ENCODE results near the gene RNF114.
"Not testable (repeated sequence)": the region's sequence is repeated elsewhere in the genome, so short reads cannot be mapped to it uniquely, and the experiment has no call there.

RNF114 gene

GRCh38 chr20:49945306-49945700 is 9.1 kb downstream of the RNF114 start:
- DNase-seq (ENCODE audit: low read depth), result no peak
- no peak overlapping the region for H3K4me3 ChIP-seq (ENCODE audit: low read depth, low read length)
- TF ChIP-seq CTCF (IDR thresholded peaks at IDR 0.05; ENCODE audit: control insufficient read depth, extremely low read depth, insufficient read depth), result no peak

- H3K4me3 ChIP-seq (ENCODE audit: low read depth, low read length), result no peak overlapping the region
- no peak for TF ChIP-seq CTCF (IDR thresholded peaks at IDR 0.05; ENCODE audit: control insufficient read depth, extremely low read depth, insufficient read depth)
- no peak for DNase-seq (ENCODE audit: low read depth)
Measured at GRCh38 chr20:49945701-49946477, 9.7 kb downstream of the RNF114 start.

- H3K4me3 ChIP-seq (ENCODE audit: low read depth, low read length), result no peak overlapping the region
- TF ChIP-seq CTCF (IDR thresholded peaks at IDR 0.05; ENCODE audit: control insufficient read depth, extremely low read depth, insufficient read depth), result no peak
- no peak for DNase-seq (ENCODE audit: low read depth)
Measured at GRCh38 chr20:49948178-49948577, 12.0 kb downstream of the RNF114 start.

- H3K4me3 ChIP-seq (ENCODE audit: low read depth, low read length), result no peak overlapping the region
- DNase-seq (ENCODE audit: low read depth), result no peak
- TF ChIP-seq CTCF (IDR thresholded peaks at IDR 0.05; ENCODE audit: control insufficient read depth, extremely low read depth, insufficient read depth), result no peak
Measured at GRCh38 chr20:49948809-49949507, 12.8 kb downstream of the RNF114 start.

- TF ChIP-seq CTCF (IDR thresholded peaks at IDR 0.05; ENCODE audit: control insufficient read depth, extremely low read depth, insufficient read depth), result no peak
- no peak for DNase-seq (ENCODE audit: low read depth)
Measured at GRCh38 chr20:49951151-49951550, 15.0 kb downstream of the RNF114 start.

GRCh38 chr20:49955167-49955566 is 19.0 kb downstream of the RNF114 start:
- H3K4me3 ChIP-seq (ENCODE audit: low read depth, low read length), result no peak overlapping the region
- no peak for TF ChIP-seq CTCF (IDR thresholded peaks at IDR 0.05; ENCODE audit: control insufficient read depth, extremely low read depth, insufficient read depth)
- no peak for DNase-seq (ENCODE audit: low read depth)

More at GRCh38 chr20:49951151-49951550, 15.0 kb downstream of the RNF114 start:
- H3K4me3 ChIP-seq (ENCODE audit: low read depth, low read length), result no peak overlapping the region

- not testable (repeated sequence) for H3K4me3 ChIP-seq (ENCODE audit: low read depth, low read length); DNase-seq (ENCODE audit: low read depth)
Measured at GRCh38 chr20:49955830-49956396, 19.7 kb downstream of the RNF114 start.
